HG03571 (cell line): ENCODE measurements around the gene SLC39A9.
"Not testable (repeated sequence)": the region's sequence is repeated elsewhere in the genome, so short reads cannot be mapped to it uniquely, and the experiment has no call there.

Experiments used
- ATAC-seq: cut with Tn5 transposase; IDR thresholded peaks from one replicate; pipeline ENCODE4 v1.9.1; 2021; ENCODE audit not compliant: unreplicated experiment

Gene SLC39A9

DNA sequence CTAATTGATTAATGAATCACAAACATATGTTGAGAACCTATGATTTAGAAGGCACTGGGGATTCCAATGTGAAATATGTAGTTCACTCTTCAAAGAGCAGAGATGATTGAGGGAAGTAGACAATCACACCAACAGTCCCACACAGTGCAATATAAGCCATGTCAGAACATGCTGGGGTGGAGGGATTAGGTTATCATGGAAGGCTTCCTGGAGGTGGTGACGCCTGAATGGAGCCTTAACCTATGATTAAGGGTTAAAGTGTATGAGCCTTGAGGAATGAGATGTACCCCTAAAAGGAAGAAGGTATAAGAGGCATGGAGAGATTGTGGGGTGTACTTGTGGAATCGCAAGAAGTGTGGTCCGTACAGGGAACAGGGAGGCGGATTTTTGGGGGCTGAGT lies 31.7 kb upstream of the SLC39A9 start:
- ATAC-seq = no peak

DNA sequence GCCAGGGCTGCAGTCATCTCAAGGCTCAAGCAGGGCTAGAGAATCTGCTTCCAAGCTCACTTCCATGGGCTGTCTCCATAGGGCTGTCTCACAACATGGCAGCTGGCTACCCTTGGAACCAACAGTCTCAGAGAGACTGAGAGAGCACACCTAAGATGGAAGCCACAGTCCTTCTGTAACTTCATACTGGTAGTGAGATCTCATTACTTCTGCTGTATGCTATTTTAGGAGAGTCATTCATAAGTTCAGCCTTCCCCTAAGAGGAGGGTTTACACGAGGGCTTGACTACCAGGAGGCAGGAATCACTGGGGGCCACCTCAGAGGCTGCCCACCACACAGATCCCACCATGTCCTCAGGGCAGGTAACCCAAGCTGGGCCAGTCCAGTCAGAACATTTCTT lies 30.1 kb upstream of the SLC39A9 start:
- no peak for ATAC-seq

DNA sequence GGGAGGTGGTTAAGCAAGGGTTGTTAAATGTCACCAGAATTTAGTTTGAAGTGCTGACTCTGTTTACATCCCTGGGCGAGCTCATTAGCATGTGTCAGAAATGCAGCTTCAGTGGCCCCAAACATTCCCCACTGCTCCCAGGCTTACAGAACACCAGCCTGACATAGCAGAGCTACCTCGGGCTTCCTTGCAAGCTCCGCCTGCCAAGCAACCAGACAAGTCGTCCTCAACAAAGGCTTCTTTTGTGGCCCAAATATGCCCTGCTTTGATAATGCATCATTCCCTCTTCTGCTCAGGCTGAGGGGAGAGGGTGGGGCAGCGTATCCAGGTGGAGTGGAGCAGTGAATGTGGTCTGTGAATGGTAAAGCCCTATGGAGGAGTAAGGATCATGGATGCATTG lies 28.4 kb upstream of the SLC39A9 start:
- ATAC-seq = no peak

DNA sequence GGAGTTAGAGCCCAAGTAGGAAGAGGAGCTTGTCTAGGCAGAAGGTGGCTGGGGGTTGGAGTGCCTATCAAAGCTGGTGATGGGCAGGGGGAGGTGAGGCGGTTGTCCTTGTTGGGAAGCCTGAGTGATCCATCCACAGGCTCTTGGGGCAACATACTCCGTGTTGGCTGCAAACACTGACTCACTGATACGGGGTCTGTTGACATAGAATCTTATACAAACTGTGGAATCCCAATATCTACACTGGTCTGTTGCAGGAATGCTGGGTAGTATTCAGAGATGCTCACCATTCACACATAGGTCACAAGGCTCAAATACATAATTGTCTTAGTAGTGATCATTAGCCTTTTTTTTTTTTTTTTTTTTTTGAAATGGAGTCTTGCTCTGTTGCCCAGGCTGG lies 26.3 kb upstream of the SLC39A9 start:
- ATAC-seq = no peak

DNA sequence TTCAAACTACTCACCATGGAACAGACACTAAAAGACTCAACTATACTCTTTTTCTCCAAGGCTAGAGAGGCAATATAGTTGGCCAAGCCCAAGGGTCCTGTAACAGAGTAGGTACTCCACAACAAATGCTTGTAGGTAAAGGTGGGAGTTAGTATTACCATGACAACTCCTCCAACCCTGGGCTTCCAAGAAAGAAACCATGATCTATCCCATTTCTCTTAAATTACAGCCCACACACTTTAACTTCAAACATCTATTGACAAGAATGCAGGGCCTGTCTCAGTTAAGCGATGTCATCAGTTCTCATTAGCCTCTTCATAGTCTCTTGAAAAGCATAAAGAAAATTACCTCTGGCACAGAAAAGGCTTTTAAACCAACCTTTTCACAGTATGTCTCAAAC lies 25.4 kb upstream of the SLC39A9 start:
- no peak for ATAC-seq

DNA sequence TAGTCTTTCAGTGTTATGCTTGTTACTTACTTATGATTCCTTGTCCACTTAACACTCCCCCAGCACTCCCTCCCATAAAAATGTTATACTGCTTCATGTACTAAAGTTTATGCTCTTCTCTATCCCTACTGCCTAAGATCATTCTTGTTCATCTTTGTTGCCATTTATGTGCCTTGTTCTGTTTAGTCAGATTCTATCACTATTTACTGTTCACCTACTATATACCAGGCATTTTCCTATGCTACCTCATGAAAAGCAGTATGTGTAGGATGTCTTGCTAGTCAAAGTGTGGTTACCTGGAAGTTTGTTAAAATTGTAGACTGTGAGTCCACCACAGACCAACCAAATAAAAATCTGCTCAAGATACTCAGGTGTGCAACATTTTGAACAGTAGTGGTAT lies 24.3 kb upstream of the SLC39A9 start:
- ATAC-seq = no peak

DNA sequence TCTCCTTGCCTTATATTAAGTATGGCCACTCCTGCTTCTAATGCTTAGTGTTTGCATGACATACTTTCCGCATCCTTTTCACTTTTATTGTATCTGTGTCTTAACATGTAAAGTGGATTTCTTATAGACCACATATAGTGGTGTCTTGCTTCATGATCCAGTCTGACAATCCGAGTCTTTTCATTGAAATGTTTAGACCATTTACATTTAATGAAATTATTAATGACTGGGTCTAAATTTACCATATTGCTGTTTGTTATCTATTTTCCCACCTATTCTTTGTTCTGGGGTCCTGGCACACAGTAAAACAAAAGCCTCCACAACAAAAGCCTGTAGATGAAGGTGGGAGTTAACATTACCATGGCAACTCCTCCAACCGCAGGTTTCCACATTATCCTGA lies 23.3 kb upstream of the SLC39A9 start:
- no peak for ATAC-seq

DNA sequence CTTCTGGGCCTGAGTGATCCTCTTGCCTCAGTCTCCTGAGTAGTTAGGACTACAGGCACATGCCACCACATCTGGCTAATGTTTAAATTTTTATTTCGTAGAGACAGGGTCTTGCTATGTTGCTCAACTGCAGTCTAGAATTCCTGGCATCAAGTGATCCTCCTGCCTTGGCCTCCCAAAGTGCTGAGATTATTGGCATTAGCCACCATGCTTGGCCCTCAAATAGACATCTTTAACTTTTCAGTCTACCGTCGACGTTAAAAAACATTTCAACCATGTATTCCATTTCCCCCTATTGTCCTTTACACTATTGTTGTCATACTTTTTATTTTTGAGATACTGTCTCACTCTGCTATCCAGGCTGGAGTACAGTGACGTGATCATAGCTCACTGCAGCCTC lies 22.8 kb upstream of the SLC39A9 start:
- no peak for ATAC-seq

DNA sequence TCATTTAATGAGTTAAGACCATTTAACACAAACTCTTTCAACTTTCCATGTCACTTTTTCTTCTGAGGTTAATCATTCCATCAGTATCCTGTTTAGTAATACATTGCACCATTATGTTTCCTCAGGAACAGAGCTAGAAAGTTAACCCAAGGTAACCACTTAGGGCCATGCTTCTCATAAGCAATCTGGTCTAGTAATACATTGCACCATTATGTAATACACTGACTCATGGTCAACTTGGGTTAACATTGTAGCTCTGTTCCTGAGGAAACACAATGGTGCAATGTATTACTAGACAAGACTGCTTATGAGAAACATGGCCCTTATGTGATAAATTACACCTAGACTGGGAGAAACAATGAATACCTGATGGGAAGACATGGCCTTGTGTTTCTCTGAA lies 22.1 kb upstream of the SLC39A9 start:
- no peak for ATAC-seq

DNA sequence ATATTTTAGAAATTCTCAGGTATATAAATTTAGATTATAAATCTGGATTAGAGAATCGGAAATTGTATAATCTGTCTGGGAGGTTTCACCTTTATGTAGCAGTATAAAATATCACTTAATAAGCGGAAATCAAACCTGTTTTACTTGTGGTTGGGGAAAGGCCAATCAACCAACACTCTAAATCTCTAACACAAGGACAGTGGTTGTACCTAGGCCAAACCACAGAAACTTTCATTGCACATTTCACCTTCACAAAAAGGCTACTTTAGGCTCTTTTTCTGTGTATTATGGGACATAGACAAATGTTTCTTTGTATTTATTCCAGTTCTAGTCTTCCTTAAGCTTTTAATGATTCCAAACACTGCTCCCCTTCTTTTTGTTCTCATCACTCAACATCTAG lies 20.2 kb upstream of the SLC39A9 start:
- ATAC-seq = no peak

DNA sequence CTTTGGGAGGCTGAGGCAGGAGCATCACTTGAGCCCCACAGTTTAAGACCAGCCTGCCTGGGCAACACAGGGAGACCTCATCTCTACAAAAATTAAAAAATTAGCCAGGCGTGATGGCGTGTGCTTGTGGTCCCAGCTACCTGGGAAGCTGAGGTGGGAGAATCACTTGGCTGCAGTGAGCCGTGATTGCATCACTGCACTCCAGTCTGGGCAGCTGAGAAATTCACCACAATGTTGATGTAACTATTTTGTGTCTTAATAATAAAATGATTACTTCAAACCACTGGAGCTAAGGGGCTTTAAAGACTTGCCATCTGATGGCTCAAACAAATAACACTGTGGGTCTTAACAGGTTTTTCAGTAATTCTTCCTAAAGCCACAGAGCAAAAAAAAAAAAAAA lies 11.2 kb upstream of the SLC39A9 start:
- ATAC-seq = no peak

DNA sequence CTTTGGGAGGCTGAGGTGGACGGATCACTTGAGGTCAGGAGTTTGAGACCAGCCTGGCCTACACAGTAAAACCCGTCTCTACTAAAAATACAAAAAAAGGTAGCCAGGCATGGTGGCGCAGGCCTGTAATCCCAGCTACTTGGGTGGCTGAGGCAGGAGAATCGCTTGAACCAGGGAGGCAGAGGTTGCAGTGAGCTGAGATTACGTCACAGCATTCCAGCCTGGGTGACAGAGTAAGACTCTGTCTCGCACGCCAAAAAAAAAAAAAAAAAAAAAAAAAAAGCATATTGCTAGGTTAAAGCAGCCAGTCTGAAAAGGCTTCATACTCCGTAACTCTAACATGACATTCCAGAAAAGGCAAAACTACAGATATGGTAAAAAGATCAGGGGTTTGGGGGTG lies 7.1 kb upstream of the SLC39A9 start:
- not testable (repeated sequence) for ATAC-seq

DNA sequence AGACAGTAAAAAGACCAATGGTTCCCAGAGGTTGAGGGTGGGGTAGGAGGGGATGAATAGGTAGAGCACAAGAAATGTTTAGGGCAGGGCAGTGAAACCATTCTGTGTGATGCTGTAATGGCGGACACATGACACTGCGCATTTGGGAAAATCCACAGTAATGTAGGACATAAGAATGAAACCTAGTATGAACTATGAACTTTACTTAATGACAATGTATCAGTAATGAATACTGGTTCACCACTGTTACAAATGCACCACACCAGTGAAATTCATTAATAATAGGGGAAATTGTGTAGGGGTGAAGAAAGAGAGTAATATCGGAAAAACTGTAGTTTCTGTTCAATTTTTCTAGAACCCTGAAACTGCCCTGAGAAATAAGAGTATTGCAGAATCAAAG lies 6.0 kb upstream of the SLC39A9 start:
- ATAC-seq = no peak

DNA sequence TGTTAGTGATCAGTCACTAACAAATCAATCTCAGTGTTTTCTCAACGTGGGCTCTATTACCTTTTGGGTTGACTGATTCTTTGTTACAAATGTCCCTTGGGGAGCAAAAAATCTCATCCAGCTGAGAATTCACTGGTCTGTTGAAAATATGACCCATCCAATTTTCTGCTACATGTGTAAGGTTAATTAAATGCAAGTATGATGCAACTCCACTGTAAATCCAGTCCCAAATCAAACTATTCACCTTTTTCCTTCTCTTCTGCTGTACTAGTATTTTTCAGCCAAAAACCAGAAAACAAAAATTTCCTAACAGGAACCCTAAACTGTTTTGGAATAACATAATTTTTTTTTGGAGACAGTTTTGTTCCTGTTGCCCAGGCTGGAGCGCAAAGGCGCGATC lies 2.6 kb upstream of the SLC39A9 start:
- ATAC-seq = no peak

DNA sequence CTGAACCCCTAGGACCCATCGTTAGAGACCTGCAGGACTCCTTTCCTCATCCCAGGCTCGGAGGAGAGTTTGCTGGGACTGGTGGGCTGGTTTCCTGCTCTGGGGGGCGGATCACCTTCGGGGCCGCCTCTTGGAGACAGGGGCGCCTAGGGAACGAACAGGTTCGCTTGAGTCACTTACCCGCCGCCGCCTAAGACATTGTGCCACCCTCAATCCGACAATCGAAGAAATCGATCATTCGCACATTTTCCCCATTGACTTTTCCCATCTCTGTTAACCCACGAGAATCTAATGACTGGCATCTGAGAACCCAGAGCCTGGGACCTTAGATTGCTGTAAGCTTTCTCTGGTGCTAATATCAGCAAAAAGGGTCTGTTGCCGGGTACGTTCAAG lies 322 bp downstream of the SLC39A9 start:
- no peak for ATAC-seq

DNA sequence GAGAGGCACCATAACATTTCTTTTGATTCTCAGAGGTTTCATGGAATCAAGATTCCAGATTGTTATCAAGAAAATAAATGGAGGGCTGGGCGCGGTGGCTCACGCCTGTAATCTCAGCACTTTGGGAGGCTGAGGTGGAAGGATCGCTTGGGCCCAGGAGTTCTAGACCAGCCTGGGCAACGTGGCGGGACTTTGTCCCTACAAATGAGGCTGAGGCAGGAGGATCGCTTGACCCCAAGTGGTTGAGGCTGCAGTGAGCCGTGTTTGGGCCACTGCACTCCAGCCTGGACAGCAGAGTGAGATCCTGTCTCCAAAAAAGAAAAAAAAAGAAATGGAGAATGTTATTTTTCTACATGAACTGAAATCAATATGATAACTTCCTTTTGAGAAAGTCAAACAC lies 1.3 kb downstream of the SLC39A9 start:
- ATAC-seq = no peak

DNA sequence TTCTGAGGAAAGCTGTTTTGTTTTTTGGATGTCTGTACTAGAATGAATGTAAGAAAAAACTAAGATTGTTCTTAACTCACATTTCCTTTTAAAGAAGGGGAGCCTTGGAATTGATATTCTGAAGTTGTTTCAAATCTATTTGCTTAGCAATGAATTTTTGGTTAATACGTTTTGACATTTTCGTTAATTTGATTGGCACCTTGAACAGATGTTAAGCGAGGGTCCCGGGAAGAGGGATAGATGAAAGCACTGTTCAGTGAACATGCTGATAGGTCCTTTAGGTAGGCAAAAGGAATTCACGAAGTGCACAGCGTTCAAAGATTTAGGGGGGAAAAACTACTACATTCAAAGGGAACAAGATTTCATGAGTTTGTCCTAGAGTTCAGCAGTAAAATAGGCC lies 1.7 kb downstream of the SLC39A9 start:
- no peak for ATAC-seq

DNA sequence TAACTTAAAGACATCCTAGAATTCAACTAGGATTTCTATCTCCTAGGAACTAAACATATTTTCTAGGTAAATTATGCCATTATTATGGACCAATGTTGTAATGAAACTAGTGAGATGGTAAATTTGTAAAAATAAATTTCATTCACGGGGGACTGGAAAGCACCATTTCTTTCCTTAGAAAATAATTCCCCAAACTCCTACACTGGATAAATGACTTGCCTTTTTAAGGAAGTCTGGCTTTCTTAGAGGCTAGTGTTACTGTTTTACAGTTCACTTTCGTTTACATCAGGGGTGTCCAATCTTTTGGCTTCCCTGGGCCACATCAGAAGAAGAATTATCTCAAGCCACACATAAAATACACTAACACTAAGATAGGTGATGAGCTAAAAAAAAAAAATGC lies 3.3 kb downstream of the SLC39A9 start:
- ATAC-seq = no peak

DNA sequence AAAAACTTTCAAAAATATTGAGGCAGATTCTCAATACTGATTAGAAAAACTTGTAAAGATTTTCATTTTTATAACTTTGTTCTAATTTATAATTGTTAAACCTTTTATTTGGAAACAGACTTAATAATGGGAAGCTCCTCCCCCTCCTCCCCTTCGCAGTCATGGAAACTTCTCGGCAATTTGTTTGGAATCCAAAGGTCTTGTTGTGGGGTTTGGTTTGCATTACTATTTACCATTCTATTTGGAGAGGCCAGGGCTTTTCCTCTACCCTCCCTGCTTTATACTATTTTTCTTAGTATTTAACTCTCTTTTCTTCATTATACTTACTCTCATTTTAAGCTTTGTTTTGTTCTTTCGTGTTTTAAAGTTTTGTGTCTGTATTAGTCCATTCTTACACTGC lies 6.0 kb downstream of the SLC39A9 start:
- ATAC-seq = no peak

DNA sequence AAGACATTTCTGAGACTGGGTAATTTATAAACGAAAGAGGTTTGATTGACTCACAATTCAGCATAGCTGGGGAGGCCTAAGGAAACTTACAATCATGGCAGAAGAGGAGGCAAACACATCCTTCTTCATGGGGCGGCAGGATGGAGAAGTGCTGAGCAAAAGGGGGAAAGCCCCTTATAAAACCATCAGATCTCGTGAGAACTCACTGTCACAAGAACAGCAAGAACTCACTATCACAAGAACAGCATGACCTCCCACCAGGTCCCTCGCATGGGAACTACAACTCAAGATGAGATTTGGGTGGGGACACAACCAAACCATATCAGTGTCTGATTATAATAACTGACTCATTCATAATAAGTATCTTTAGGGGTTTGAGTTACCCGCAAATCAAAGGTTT lies 6.4 kb downstream of the SLC39A9 start:
- no peak for ATAC-seq

DNA sequence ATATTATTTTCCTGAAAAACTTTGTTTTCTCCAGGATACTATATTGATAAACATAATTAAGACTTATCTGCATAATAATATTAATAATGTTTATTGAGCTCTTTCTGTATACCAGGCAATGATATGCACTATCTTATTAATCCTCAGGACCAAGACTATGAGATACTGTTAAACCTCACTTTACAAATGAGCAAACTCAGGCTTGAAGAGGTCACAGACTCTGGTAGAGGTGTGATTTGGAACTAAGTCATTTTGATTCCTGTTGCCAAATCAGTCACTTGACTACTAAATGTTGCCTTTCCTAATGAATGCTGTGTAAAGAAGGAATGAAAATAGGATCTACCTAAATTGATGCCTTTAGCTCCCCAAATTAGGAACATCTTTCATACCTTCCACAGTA lies 7.3 kb downstream of the SLC39A9 start:
- ATAC-seq = no peak

DNA sequence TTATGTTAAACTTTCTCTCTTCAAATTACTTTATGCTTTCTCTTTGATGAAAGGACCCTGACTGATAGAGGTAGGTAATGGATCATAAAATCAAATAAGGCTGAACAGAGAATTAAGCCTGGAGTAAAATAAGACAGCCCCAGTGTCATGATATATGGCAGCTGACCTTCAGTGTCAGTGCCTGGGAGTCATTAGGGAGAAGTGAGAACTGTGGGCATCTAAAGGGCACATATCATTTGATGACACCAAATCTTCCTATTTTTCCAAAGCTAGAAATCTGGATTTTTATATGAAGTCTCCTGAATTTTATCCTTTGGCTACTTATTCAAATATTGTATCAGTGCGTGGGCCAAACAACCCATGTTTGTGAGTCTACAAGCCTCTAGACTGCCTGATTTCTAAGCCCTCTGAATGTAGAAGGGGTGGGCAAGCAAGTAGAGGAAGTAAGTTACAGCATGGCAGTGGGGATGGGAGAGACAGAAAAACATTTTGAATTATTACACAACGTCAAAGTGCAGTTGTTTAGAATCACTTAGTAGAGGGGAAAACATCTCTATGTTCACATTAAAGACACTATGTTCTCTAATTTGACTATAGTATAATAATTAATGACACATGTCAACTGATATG lies 10.0 kb downstream of the SLC39A9 start:
- ATAC-seq = no peak

DNA sequence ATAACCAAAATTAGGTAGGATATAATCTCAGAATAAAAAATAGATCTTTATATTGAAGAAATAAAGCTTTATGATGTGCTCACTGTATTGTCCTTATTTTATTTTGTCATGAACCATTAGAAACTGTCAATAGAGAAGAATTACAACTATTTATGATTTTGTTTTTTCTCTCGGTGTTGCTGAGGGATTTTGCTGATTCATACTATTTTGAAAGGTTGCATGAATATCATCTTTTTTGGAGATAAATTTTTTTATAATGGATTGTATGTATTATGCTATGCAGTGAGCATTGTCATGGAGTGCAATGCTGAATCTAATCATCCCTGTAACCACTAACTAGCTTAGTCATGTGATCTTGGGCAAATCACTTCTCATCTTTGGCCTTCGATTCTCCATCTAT lies 15.0 kb downstream of the SLC39A9 start:
- ATAC-seq = no peak

DNA sequence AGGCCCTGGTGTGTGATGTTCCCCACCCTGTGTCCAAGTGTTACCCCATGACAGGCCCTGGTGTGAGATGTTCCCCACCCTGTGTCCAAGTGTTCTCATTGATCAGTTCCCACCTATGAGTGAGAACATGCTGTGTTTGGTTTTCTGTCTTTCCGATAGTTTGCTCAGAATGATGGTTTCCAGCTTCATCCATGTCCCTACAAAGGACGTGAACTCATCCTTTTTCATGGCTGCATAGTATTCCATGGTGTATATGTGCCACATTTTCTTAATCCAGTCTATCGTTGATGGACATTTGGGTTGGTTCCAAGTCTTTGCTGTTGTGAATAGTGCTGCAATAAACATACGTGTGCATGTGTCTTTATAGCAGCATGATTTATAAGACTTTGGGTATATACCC lies 17.6 kb downstream of the SLC39A9 start:
- not testable (repeated sequence) for ATAC-seq
